Pons (tissue), 1 donor: ENCODE data around the gene COX5B.
"Not testable (repeated sequence)": the region's sequence is repeated elsewhere in the genome, so short reads cannot be mapped to it uniquely, and the experiment has no call there.

ENCODE experiments used
- DNase-seq: peaks from one replicate; pipeline ENCODE4 v3.0.0-alpha.2; 2016; ENCODE audit warnings: low spot score

COX5B gene, protein sequence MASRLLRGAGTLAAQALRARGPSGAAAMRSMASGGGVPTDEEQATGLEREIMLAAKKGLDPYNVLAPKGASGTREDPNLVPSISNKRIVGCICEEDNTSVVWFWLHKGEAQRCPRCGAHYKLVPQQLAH

GRCh38 chr2:97645695-97646629, at the start of gene COX5B:
COX5B (plus strand) TSS chr2:97646062; CDS start chr2:97646087, 25 bp downstream.
- peak; percentile 99 for DNase-seq

DNA sequence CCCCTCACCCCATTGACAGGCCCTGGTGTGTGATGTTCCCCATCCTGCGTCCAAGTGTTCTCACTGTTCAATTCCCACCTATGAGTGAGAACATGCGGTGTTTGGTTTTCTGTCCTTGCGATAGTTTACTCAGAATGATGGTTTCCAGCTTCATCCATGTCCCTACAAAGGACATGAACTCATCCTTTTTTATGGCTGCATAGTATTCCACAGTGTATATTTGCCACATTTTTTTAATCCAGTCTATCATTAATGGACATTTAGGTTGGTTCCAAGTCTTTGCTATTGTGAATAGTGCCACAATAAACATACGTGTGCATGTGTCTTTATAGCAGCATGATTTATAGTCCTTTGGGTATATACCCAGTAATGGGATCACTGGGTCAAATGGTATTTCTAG, 49.7 kb upstream of the COX5B start:
- not testable (repeated sequence) for DNase-seq

- DNase-seq = not testable (repeated sequence)
Measured at GRCh38 chr2:97601537-97601936, 44.3 kb upstream of the COX5B start.

GRCh38 chr2:97605109-97605508, 40.8 kb upstream of the COX5B start:
- DNase-seq = not testable (repeated sequence)

DNA sequence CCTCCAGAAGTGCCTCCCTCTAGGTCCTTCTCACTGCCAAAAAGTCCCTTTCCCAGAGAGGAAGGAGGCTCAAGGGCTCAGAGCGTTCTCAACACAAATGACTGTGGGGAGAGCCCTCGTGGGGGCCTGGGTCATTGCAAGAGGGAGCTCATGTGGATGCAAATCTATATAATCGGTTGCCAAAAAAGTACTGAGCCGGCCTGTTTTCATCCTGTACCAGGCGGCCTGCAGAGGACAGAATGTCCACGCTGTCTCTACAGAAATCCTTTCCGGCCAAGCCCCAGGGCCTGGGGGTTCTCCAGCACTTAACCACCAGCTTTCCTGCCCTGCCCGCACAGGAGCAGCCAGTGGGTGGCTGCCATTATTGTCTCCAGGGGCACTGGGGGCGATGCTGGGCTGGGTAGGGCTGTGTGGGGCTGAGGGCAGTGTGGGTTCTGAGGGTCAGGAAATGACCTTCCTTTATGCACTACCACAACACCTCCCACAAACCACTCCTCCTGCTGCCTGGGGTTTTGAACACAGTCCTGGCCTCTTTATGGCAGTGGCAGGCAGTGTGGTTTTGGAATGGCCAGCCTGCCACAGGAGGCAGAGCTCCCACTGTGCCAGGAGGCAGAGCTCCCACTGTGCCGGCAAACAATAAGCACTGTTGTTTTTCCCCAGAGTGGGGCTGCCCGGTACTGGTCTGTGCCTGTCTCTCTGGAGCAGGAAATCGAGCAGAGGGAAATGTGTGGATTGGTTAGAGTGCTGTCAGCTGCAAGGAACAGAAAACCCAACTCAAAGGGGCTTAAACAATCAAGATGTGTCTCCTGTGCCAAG, 40.1 kb upstream of the COX5B start:
- not testable (repeated sequence) for DNase-seq

DNA sequence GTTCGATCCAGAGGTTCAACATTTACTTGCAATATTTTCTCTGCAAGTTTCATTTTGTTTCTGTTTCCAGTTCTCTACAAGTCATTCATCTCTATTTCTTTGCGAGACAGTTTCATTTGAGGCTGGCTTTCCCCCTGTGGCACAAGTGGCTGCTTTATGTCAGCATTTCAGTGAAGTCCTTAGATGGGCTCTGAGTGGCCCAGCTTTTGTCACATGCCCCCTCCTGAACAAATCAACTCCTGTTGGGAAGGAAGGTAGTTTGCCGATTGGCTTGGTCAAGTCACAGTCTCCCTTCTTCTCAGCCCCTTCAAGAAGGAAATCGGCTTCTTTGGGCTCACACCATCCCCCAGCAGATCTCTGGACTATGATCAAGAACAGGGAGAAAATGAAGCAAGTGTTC, 37.1 kb upstream of the COX5B start:
- DNase-seq = not testable (repeated sequence)

GRCh38 chr2:97611895-97612294, 34.0 kb upstream of the COX5B start:
- not testable (repeated sequence) for DNase-seq

DNA sequence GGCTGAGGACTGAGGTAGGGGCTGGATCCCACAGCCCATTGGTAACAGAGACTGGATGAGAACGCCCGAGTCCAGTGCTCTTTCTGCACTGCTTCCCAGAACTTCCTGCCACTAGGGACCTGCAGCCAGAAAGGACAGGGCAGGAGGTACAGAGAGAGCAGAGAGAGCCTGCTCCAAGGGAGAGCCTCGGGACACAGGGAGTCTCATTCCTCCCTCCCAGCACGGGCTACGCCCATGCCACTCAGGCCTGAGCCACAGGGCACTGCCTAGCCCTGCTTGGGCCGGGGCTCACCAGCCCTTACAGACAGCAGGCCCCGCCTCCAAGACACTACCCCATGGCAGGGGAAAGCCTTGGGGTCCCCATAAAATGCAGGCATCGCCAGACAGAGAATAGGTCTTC, 30.1 kb upstream of the COX5B start:
- DNase-seq = not testable (repeated sequence)

GRCh38 chr2:97617911-97618310, 28.0 kb upstream of the COX5B start:
- DNase-seq = no peak

DNA sequence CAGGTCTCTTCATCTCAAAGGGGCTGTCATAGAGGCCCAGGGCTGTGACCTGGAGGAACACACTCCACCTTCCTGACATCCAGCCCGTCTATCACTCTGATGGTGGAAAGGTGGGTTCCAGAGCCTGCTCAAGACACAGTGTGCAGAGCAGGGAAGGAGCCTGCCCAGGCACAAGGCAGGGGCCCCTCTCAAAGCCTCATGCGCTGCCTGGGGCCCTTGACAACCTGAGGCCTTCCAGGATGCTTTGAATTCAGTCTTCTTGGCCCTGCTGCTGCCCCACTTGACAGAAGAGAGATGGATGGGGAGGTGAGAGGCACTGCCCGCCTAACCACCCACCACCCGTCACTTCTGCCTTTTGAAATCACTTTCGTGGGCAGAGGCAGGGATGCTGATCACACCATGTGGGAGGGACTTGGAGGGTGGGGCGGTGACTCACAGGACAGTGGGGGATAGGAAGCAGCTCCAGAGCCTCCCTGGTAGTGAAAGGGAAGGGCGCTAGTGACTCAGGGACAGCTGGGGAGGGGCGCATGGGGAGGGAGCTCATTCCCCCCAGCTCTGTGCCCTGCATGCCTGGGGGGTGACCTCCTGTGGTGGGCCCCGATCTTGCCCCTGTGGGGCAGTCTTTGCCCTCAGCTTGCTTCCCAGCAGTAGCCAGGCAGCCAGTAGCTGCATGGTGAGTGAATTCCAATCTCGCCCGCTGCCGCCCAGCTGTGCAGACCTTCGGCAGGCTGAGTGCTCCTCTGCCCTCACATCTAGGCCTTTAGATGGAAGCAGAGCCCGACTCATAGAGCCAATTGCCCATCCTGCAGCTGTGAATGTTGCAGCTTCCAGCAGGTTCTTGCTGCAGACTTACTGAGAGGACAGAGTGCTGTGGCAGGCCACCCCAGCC, 26.7 kb upstream of the COX5B start:
- DNase-seq = peak; percentile 12

GRCh38 chr2:97620492-97620891, 25.4 kb upstream of the COX5B start:
- DNase-seq = not testable (repeated sequence)

GRCh38 chr2:97622976-97623375, 22.9 kb upstream of the COX5B start:
- not testable (repeated sequence) for DNase-seq

DNA sequence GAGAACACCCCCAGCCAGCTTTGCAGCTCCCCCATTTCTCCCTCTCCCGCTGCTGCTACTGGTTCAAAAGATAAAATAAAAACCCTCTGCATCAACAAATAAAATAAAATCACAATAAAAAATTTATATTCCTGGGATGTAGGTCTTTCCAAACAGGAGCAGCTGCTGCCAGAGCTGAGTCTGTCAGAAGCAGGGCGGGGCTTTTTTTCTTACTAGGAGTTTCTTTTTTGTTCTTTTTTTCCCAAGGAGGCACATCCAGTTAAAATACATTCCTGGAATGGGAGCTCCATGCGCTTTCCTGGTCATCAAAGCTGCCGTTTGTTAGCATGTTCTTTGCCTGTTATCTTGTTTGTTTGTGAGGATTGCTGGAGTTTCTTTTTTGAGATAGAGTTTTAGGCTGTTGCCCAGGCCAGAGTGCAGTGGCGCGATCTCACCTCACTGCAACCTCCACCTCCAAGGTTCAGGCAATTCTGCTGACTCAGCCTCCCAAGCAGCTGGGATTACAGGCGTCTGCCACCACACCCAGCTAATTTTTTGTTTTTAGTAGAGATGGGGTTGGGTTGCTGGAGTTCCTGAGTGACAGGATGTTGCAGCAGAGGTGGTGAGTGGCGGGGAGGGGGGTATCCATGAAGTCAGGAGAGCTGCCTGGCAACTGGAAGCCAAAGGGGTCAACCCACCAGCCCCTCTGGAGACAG, 20.4 kb upstream of the COX5B start:
- DNase-seq = not testable (repeated sequence)

GRCh38 chr2:97626049-97626430, 19.8 kb upstream of the COX5B start:
- not testable (repeated sequence) for DNase-seq

GRCh38 chr2:97644023-97644717, 1.7 kb upstream of the COX5B start:
- DNase-seq = no peak

DNA sequence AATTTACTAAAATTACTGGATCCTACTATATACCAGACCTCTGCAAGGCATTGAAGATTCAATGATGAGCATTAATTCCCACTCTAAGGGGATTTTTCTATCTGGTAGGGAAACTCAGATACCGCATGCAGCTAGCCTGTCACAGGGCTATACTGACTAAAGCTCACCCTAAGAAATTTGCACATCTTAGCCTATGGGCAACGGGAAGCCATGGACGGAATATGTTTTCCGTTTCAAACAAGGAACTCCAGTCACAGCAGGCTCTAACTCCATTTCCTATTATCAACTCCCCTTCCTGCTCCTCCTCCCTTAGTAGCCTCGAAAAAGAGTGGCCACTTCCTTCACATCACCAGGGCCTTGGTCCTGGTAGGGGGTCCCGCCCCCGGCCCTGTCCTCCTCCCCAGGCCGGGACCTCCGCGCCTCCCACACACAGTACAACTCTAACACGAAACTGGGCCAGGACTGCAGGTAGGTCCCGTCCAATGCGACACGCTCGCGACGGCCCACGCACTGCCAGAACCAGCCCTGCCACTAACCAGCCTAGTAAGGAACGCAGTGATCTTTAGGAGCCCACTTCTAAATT, 659 bp upstream of the COX5B start:
- no peak for DNase-seq

DNA sequence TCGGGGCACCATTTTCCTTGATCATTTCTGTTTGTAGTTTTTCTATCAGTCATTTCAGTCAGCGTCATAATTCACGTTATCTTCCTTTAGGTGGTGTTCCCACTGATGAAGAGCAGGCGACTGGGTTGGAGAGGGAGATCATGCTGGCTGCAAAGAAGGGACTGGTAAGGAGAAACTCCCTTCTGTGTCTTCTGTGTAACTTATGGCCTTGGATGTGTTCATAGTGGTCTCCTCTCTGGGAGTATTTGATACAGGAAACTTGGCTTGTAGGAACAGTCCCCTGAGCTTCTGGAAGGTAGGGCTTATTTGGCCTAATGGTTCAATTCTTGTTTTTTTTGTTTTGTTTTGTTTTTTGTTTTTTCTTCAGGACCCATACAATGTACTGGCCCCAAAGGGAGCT, 1.1 kb downstream of the COX5B start:
- no peak for DNase-seq

GRCh38 chr2:97651114-97651513, 5.3 kb downstream of the COX5B start:
- no peak for DNase-seq

- no peak for DNase-seq
Measured at GRCh38 chr2:97653473-97653872, 7.6 kb downstream of the COX5B start.

GRCh38 chr2:97653874-97654273, 8.0 kb downstream of the COX5B start:
- no peak for DNase-seq
